GM21515 (cell line): ENCODE measurements around the gene C20orf173.

Source experiments
- ATAC-seq: cut with Tn5 transposase; IDR thresholded peaks from one replicate; pipeline ENCODE4 v1.9.1; 2021; ENCODE audit not compliant: unreplicated experiment

The C20orf173 gene

DNA sequence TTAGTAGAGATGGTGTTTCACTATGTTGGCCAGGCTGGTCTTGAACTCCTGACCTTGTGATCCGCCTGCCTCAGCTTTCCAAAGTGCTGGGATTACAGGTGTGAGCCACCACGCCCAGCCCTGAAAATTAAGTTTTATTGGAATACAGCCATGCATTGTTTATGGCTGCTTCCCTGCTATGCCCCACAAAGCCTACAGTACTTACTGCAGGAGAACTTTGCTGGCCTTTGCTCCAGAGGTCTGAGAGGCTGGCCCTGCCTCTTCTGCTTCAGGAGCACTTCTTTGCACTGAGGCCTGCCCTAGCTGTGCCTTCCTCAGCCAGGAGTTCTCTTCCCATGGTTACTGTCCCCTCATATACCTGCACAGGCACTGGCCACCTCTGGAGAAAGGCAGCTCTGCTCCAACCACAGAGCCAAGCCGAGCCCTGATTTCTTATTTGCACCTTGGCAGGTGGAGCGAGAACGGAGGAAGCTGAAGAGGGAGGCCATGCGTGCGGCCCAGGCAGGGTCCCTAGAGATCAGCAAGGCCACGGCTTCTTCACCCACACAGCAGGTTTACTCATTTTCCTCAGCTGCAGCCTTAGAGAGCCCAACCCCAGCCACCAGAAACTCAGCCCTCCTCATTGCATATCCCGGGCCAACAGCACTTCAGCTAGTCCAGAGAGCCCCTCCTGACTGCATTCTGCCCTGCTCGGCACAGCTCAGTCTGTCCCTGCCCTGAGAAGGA is 20.8 kb downstream of the C20orf173 start:
- no peak for ATAC-seq

DNA sequence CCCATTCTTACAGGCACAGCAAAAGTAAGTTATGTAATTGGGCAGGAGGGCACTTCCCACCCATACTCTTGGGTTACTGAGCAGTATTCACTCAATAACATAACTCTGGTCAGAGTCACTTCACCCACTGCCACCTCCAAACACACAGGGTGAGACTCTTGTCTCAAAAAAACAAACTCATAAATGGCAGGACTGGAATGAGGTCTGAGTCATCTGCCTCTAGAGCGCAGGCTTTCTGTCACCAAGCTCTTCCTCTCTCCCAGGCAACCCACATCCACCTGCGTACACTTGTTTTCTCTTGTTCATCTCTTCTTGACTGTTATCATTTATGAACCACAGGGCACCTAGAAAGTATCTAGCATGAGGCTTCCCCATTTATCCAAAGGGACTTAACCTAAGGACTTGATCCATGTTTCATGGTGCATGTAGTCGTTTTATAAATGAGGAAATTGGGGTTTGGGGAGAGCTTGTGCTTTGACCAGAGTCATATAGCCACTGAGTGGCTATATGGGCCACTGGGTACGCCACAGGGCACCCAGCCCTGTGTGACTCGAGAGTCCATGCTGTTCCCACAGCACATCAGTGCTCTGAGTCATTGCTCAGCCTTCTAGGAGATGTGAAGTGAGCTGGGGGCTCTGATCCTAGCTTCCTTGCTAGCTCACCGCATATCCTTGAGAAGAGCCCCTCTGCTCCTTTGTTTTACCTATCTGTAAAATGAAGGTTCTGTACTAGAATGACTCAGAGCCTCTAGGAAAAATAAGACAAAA is 22.4 kb downstream of the C20orf173 start:
- ATAC-seq = no peak

DNA sequence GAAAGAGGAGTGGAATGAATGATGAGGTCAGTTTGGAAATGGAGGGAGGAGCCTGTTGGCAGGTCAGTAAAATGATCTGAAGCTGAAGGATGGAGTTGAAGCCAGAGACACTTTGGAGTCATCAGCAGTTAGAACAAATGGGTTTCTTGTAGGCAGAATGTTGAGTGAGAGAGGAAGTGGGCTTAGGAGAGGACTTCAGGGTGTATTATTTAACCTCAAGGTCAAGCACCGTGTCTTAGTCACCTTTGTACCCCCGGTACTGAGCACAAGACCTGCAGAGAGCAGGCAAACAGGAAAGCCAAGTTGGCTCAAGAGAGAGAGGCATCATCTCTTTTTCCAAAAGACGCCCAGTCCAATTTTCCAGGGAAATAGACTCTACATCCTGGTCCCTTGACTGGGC is 23.3 kb downstream of the C20orf173 start:
- ATAC-seq = no peak

- no peak for ATAC-seq
These were observed 24.7 kb downstream of the C20orf173 start for GRCh38 chr20:35504751-35505150.

- ATAC-seq = no peak
These were observed 25.5 kb downstream of the C20orf173 start for GRCh38 chr20:35503841-35504561.

DNA sequence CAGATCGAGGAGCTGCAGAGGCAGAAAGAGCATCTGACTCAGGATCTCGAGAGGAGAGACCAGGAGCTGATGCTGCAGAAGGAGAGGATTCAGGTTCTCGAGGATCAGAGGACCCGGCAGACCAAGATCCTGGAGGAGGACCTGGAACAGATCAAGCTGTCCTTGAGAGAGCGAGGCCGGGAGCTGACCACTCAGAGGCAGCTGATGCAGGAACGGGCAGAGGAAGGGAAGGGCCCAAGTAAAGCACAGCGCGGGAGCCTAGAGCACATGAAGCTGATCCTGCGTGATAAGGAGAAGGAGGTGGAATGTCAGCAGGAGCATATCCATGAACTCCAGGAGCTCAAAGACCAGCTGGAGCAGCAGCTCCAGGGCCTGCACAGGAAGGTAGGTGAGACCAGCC is 26.2 kb downstream of the C20orf173 start:
- ATAC-seq = no peak

- ATAC-seq = peak; percentile 56
These were observed 27.1 kb downstream of the C20orf173 start for GRCh38 chr20:35502352-35502751.

GRCh38 chr20:35499271-35499670 is 30.2 kb downstream of the C20orf173 start:
- no peak for ATAC-seq

DNA sequence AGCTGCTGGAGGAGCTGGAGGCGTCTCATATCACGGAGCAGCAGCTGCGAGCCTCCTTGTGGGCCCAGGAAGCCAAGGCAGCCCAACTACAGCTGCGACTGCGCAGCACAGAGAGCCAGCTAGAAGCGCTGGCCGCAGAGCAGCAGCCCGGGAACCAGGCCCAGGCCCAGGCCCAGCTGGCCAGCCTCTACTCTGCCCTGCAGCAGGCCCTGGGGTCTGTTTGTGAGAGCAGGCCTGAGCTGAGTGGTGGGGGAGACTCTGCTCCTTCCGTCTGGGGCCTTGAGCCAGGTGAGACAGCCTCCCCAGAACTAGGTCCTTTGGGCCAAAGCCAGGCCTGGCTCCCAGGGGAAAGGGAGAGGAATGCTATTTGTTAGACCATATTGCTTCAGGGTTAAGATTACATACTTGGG is 31.7 kb downstream of the C20orf173 start:
- no peak for ATAC-seq

DNA sequence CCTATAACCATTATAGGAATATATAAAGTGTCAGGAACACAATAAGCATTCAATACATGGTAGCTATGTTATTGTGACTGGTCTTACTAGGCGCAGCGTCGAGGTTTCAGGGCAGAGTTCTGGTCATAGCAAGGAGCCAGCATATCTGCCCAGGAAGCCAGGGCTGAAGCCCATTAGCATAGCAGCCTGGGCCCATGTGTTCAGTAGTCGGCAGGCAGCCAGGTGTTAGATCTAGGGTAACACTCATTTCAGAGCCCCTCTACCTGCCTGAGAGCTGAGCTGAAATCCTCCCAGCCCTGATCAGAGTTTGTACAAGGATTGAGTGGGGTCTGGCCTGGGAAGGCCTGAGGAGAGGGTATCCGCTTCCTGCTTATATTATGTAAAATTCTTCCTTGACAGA is 32.1 kb downstream of the C20orf173 start:
- ATAC-seq = no peak

GRCh38 chr20:35496481-35496880 is 33.0 kb downstream of the C20orf173 start:
- ATAC-seq = no peak

- no peak for ATAC-seq
These were observed 37.1 kb downstream of the C20orf173 start for GRCh38 chr20:35492352-35492751.

DNA sequence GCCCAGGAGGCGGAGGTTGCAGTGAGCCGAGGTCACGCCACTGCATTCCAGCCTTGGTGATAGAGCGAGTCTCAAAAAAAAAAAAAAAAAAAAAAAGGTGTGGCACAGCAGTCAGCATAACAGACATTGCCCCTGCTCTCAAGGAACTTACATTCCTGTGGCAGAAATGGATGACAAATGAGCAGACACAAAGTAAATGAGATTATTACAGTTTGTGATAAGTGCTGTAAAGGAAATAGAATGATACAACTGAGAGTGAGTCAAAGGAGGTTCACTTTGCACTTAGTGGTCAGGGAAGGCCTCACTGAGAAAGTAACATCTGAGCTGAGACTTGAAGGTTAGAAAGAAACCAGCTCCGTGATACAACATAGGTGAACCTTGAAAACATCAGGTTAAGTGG is 37.6 kb downstream of the C20orf173 start:
- no peak for ATAC-seq

GRCh38 chr20:35490736-35491181 is 38.7 kb downstream of the C20orf173 start:
- ATAC-seq = peak; percentile 94

- no peak for ATAC-seq
These were observed 39.7 kb downstream of the C20orf173 start for GRCh38 chr20:35489717-35490116.

DNA sequence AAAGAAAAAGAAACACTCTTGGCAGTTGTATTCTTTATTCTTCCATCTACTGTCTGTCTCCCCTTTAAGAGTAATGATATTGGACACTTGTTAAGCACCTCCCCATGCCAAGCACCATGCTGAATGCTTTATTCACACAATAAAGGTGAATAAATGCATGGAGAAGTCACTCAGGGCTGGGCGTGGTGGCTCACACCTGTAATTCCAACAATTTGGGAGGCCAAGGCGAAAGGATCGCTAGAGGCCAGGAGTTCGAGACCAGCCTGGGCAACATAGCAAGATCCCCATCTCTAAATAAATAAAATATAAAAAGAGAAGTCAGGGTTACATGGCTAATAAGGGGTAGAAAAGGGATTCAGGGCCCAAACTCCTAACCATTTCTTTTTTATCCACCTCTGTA is 42.0 kb downstream of the C20orf173 start:
- ATAC-seq = no peak

GRCh38 chr20:35479798-35480197 is 49.7 kb downstream of the C20orf173 start:
- ATAC-seq = no peak

GRCh38 chr20:35478804-35479472 is 50.5 kb downstream of the C20orf173 start:
- no peak for ATAC-seq
